ENCODE results near the gene TRPV6. TPM values are rescaled to one million over a fixed set of nuclear protein-coding genes. Genes with fewer than 3 reads are reported as not detected.

The TRPV6 gene
- total and polyA plus RNA-seq, 2 experiments from 2014 or later, result not detected

- Histone ChIP-seq H3K27me3 (replicated peaks; ENCODE audit: insufficient read depth) (peaks cover 27% of the 10 kb centered on the region), H3K4me2 (ENCODE audit: unreplicated experiment) (no peak overlapping the region), H3F3A (ENCODE audit: insufficient read depth) (no peaks in the 10 kb centered on the region), H3K79me2 (ENCODE audit: insufficient read depth) (no peaks in the 10 kb centered on the region), H4K20me1 (ENCODE audit: insufficient read depth) (no peaks in the 10 kb centered on the region), H2AFZ (no peak overlapping the region), H3K9me2 (ENCODE audit: insufficient read depth) (no peaks in the 10 kb centered on the region), H3K4me1 (ENCODE audit: insufficient read depth) (no peaks in the 10 kb centered on the region), H3K9me3 (ENCODE audit: low read depth) (no peaks in the 10 kb centered on the region), H3K36me3 (ENCODE audit: low read depth) (no peaks in the 10 kb centered on the region), H3K4me3 (no peak overlapping the region), H3K9ac (no peak overlapping the region), H3K27ac (no peak overlapping the region)
- no peak for TF ChIP-seq EZH2phosphoT487 (IDR thresholded peaks at IDR 0.05; ENCODE audit: insufficient read depth, low read depth)
- no peak for TF ChIP-seq EZH2 (IDR thresholded peaks at IDR 0.05; ENCODE audit: insufficient read depth, poor library complexity, severe bottlenecking)
- in situ Hi-C loops (cut with MboI), result loop anchor here (10.0 kb wide), 1 partner anchor 336 kb away; no protein-coding TSS in a partner anchor
- 48 to 63% methylated on average over 3 of the region's 3 CpGs for WGBS, 2 experiments (ENCODE audit: low coverage in 1 of 2, low lambda C conversion rate in 2 of 2, missing lambda C conversion rate in 2 of 2)
- DNase-seq, result no peak
Observed at GRCh38 chr7:142878315-142878714, 7.2 kb downstream of the TRPV6 start.

- no peaks in the 10 kb centered on the region for H3K4me1 ChIP-seq (ENCODE audit: insufficient read depth)
- H3K27me3 ChIP-seq (replicated peaks; ENCODE audit: insufficient read depth), result peaks cover 22% of the 10 kb centered on the region
- 48 to 51% methylated on average over 18 of the region's 18 CpGs for WGBS, 2 experiments (ENCODE audit: low coverage in 1 of 2, low lambda C conversion rate in 2 of 2, missing lambda C conversion rate in 2 of 2)
- in situ Hi-C loops (cut with MboI), result loop anchor here (10.0 kb wide), 1 partner anchor 338 kb away; no protein-coding TSS in a partner anchor
- H3K9ac ChIP-seq, result no peak overlapping the region
- H3K9me3 ChIP-seq (ENCODE audit: low read depth), result no peaks in the 10 kb centered on the region
- H3K79me2 ChIP-seq (ENCODE audit: insufficient read depth), result no peaks in the 10 kb centered on the region
- H3K4me3 ChIP-seq, result no peak overlapping the region
- no peaks in the 10 kb centered on the region for H3F3A ChIP-seq (ENCODE audit: insufficient read depth)
- H4K20me1 ChIP-seq (ENCODE audit: insufficient read depth), result no peaks in the 10 kb centered on the region
- TF ChIP-seq EZH2phosphoT487 (IDR thresholded peaks at IDR 0.05; ENCODE audit: insufficient read depth, low read depth) (no peak), EZH2 (IDR thresholded peaks at IDR 0.05; ENCODE audit: insufficient read depth, poor library complexity, severe bottlenecking) (no peak)
- no peak for DNase-seq
- no peak overlapping the region for H2AFZ ChIP-seq
- H3K9me2 ChIP-seq (ENCODE audit: insufficient read depth), result no peaks in the 10 kb centered on the region
- no peak overlapping the region for H3K27ac ChIP-seq
- H3K36me3 ChIP-seq (ENCODE audit: low read depth), result no peaks in the 10 kb centered on the region
- no peak overlapping the region for H3K4me2 ChIP-seq (ENCODE audit: unreplicated experiment)
Observed at GRCh38 chr7:142876991-142877910, 8.3 kb downstream of the TRPV6 start.

DNA sequence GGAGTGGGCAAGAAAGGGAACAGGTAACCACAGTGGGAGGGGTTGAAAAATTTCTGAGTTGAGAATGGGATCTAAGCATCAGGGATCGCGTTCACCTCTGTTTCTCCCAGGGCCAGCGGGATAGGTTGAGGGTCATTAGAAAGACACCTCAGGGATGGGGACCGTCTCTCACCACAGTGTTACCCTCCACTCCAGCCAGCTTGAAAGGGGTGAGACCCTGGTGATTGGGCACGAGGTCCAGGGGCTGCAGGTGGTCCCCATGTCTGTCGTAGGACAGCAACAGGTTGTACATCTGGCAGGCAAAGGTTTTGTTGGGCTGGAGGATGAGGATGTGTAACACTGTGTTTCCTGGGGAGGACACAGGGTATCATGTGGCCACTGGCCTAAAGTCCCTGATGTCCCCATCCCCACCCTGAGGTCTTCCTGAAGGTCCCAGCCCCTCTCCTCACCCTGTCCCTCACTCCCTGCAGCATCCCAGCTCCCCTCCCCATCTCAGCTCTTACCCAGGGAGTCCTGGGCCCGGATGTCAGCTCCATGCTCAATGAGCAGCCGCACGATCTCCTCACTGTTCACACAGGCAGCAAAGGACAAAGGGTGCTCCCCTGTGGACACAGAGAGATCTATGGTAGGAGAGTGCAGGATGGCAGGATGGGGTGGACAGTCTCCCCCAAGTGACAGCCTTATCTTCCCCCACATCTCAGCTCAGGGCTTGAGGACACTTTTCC, 9.1 kb downstream of the TRPV6 start:
- peaks cover 18% of the 10 kb centered on the region for H3K27me3 ChIP-seq (replicated peaks; ENCODE audit: insufficient read depth)
- no peaks in the 10 kb centered on the region for H4K20me1 ChIP-seq (ENCODE audit: insufficient read depth)
- no peaks in the 10 kb centered on the region for H3K9me2 ChIP-seq (ENCODE audit: insufficient read depth)
- no peak overlapping the region for H3K27ac ChIP-seq
- no peak overlapping the region for H3K9ac ChIP-seq
- DNase-seq, result no peak
- H3K4me1 ChIP-seq (ENCODE audit: insufficient read depth), result no peaks in the 10 kb centered on the region
- no peak overlapping the region for H3K4me2 ChIP-seq (ENCODE audit: unreplicated experiment)
- H2AFZ ChIP-seq, result no peak overlapping the region
- H3K9me3 ChIP-seq (ENCODE audit: low read depth), result no peaks in the 10 kb centered on the region
- no peaks in the 10 kb centered on the region for H3K36me3 ChIP-seq (ENCODE audit: low read depth)
- no peaks in the 10 kb centered on the region for H3F3A ChIP-seq (ENCODE audit: insufficient read depth)
- H3K4me3 ChIP-seq, result no peak overlapping the region
- in situ Hi-C loops (cut with MboI), result loop anchor here (10.0 kb wide), 1 partner anchor 338 kb away; no protein-coding TSS in a partner anchor
- TF ChIP-seq EZH2phosphoT487 (IDR thresholded peaks at IDR 0.05; ENCODE audit: insufficient read depth, low read depth) (no peak), EZH2 (IDR thresholded peaks at IDR 0.05; ENCODE audit: insufficient read depth, poor library complexity, severe bottlenecking) (no peak)
- H3K79me2 ChIP-seq (ENCODE audit: insufficient read depth), result no peaks in the 10 kb centered on the region
- 37 to 46% methylated on average over 9 of the region's 9 CpGs for WGBS, 2 experiments (ENCODE audit: low coverage in 1 of 2, low lambda C conversion rate in 2 of 2, missing lambda C conversion rate in 2 of 2)

DNA sequence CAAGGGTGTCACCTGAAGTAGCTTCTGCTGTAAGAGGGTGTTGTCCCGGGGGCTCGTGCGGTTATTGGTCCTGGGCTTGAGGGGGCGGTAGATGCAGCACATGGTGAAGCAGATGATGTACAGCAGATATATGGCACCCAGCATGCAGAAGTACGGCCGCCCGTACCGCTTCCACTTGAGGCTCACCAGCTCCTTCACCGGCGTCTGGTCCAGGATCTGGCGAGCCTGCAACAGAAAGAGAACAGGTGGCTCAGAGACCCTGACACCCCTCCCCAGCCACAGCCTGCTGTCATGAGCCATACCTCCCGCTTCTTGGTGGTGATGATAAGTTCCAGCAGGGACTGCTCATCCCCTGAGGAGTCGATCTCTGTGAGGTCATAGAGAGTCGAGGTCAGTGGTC, 10.1 kb downstream of the TRPV6 start:
- no peak overlapping the region for H3K9ac ChIP-seq
- no peaks in the 10 kb centered on the region for H3K9me2 ChIP-seq (ENCODE audit: insufficient read depth)
- no peaks in the 10 kb centered on the region for H3K9me3 ChIP-seq (ENCODE audit: low read depth)
- no peaks in the 10 kb centered on the region for H3K79me2 ChIP-seq (ENCODE audit: insufficient read depth)
- H3K36me3 ChIP-seq (ENCODE audit: low read depth), result no peaks in the 10 kb centered on the region
- peaks cover 14% of the 10 kb centered on the region for H3K27me3 ChIP-seq (replicated peaks; ENCODE audit: insufficient read depth)
- H2AFZ ChIP-seq, result no peak overlapping the region
- no peaks in the 10 kb centered on the region for H3F3A ChIP-seq (ENCODE audit: insufficient read depth)
- in situ Hi-C loops (cut with MboI), result loop anchor here (10.0 kb wide), 1 partner anchor 339 kb away; no protein-coding TSS in a partner anchor
- 58 to 60% methylated on average over 11 to 14 of the region's 14 CpGs for WGBS, 2 experiments (ENCODE audit: low coverage in 1 of 2, low lambda C conversion rate in 2 of 2, missing lambda C conversion rate in 2 of 2)
- no peak overlapping the region for H3K4me2 ChIP-seq (ENCODE audit: unreplicated experiment)
- TF ChIP-seq EZH2phosphoT487 (IDR thresholded peaks at IDR 0.05; ENCODE audit: insufficient read depth, low read depth), result no peak
- TF ChIP-seq EZH2 (IDR thresholded peaks at IDR 0.05; ENCODE audit: insufficient read depth, poor library complexity, severe bottlenecking), result no peak
- no peaks in the 10 kb centered on the region for H3K4me1 ChIP-seq (ENCODE audit: insufficient read depth)
- no peak overlapping the region for H3K27ac ChIP-seq
- no peaks in the 10 kb centered on the region for H4K20me1 ChIP-seq (ENCODE audit: insufficient read depth)
- no peak for DNase-seq
- no peak overlapping the region for H3K4me3 ChIP-seq

All from GM23248 (cell line).